Right lobe of liver (tissue), 4 donors: ENCODE data around the gene HSPH1.

Source experiments
- CTCF ChIP-seq, 4 donors: fragments of 200-600 bp in 3 of 4; fragments of 450-650 bp in 1 of 4; IDR thresholded peaks; one replicate each; pipeline versions ENCODE4 v1.5.1 to v1.8.0; 2016 to 2022; ENCODE audit warnings: antibody characterized with exemption in 4 of 4, mild to moderate bottlenecking in 2 of 4
- POLR2A ChIP-seq: fragments of 450-650 bp; IDR thresholded peaks from one replicate; pipeline ENCODE4 v1.6.1; 2017; ENCODE audit warnings: antibody characterized with exemption, mild to moderate bottlenecking
- donor health status: DM: no; HTN: no; CAD: no.
- donor health status: DM: no; HTN: no; CAD: no.
- donor health status: DM: no; HTN: yes; CAD: no.

GRCh38 chr13:31179241-31179640 is 17.5 kb upstream of the HSPH1 start:
- TF ChIP-seq POLR2A (no peak), CTCF (IDR thresholded peaks at IDR 0.05) (no peak)
